Stomach (tissue), 9 donors: Measurements from ENCODE around the gene HTATSF1. TPM values are rescaled to one million over a fixed set of nuclear protein-coding genes. Genes with fewer than 3 reads are reported as not detected.

Experiments used
- DNase-seq, 2 donors: peaks; one replicate each; pipeline versions ENCODE4 v3.0.0 to v3.0.0-alpha.2; 2013 to 2019
- H3K27ac ChIP-seq, 5 donors: fragments of 200-600 bp in 4 of 5; sonication (generic) in 4 of 5; one replicate each; pipeline ENCODE4 v1.5.1; 2013 to 2019; ENCODE audit warnings: mild to moderate bottlenecking in 1 of 5, moderate library complexity in 1 of 5
- H3K27me3 ChIP-seq, 3 donors: fragments of 200-600 bp; sonication (generic); one replicate each; pipeline ENCODE4 v1.5.1; 2017 to 2019; ENCODE audit warnings: mixed run types in 1 of 3
- H3K36me3 ChIP-seq, 4 donors: fragments of 200-600 bp; sonication (generic); 1 replicate in 3 of 4; 2 replicates in 1 of 4; pipeline ENCODE4 v1.5.1; 2016 to 2019
- H3K4me1 ChIP-seq, 4 donors: fragments of 200-600 bp; sonication (generic); one replicate each; pipeline ENCODE4 v1.5.1; 2016 to 2019
- H3K4me3 ChIP-seq, 4 donors: fragments of 200-600 bp; sonication (generic) in 3 of 4; one replicate each; pipeline ENCODE4 v1.5.1; 2016 to 2019; ENCODE audit warnings: mild to moderate bottlenecking in 1 of 4
- H3K9me3 ChIP-seq, 4 donors: fragments of 200-600 bp; sonication (generic); one replicate each; pipeline ENCODE4 v1.5.1; 2016 to 2019
- EP300 ChIP-seq: sonication (generic); formaldehyde crosslinking; IDR thresholded peaks from one replicate; pipeline ENCODE4 v1.6.1; 2017; ENCODE audit warnings: antibody characterized with exemption
- POLR2A ChIP-seq, 4 donors: fragments of 450-650 bp; IDR thresholded peaks; one replicate each; pipeline ENCODE4 v1.6.1; 2016; ENCODE audit warnings: antibody characterized with exemption in 4 of 4, control low read depth in 2 of 4, mild to moderate bottlenecking in 1 of 4, moderate library complexity in 1 of 4
- POLR2AphosphoS5 ChIP-seq, 3 donors: sonication (generic); formaldehyde crosslinking; IDR thresholded peaks; one replicate each; pipeline ENCODE4 v1.6.1; 2016; ENCODE audit warnings: antibody characterized with exemption in 3 of 3
- WGBS, 5 donors: extraction: QIAGEN DNeasy Blood & Tissue Kit in 3 of 5; methylation state at CpG; one replicate each; pipeline versions ENCODE4 v1.1.5 to v1.1.7; 2013 to 2018; 5-methylcytosine and 5-hydroxymethylcytosine counted together
- intact Hi-C: fragments of 100-400 bp; cut with DNase I; formaldehyde crosslinking; loops from one replicate; pipeline ENCODE4 v1.15.1; 2023; ENCODE audit warnings: low total_unique reads
- polyA plus RNA-seq, 3 donors: library from polyadenylated mRNA; stranded (reverse); fragments of 200-250 nt; gene quantifications; one replicate each; pipeline ENCODE4 v1.2.3, GENCODE V29; 2013
- total RNA-seq, 5 donors: library from RNA; depleted of rRNA; stranded (reverse); fragments of >200 nt; gene quantifications; one replicate each; pipeline versions ENCODE4 v1.1.0 to v1.2.3, GENCODE V29; 2014 to 2016
- TF ChIP-seq, protein P1 (sequence below), 7 experiments: fragments of 450-650 bp in 4 of 7; fragments of 200-600 bp in 3 of 7; sonication (generic) in 3 of 7; IDR thresholded peaks; one replicate each; pipeline ENCODE4 v1.5.1; 2016 to 2019; ENCODE audit warnings: antibody characterized with exemption in 7 of 7, control low read depth in 2 of 7, mild to moderate bottlenecking in 1 of 7
- donor health status: healthy with polysubstance abuse.
- donor health status: Bipolar disorder and iron deficiency.
- donor health status: healthy.

Gene HTATSF1
- total and polyA plus RNA-seq, 8 donors = 18.3 to 77.0 (median 39.3) TPM

DNA sequence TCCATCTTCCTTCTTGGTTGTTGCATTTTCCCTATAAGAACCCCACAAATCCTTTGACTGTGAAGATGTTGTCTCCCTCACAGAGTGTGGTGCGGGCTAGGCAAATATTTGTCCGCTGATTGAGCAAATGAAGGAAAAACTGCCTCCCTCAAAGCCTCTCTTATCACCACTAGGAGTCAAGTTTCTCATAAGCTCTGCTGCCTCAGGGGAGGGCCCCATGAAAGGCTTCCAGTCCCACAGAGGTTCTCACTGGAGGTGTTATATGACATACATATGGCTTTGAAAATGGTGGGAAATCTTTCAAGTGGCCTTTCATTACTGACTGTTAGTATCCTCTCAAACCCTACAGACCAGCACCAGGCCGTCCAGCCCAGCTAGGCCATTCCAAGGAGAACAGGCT lies 43.9 kb downstream of the HTATSF1 start:
- H3K36me3 ChIP-seq = no peaks in the 10 kb centered on the region
- DNase-seq = peak in 1 of 2 donors; percentile 23
- TF ChIP-seq POLR2AphosphoS5 (IDR thresholded peaks at IDR 0.05) (no peak), EP300 (no peak), POLR2A (IDR thresholded peaks at IDR 0.05) (no peak)
- TF ChIP-seq, protein P1, sequence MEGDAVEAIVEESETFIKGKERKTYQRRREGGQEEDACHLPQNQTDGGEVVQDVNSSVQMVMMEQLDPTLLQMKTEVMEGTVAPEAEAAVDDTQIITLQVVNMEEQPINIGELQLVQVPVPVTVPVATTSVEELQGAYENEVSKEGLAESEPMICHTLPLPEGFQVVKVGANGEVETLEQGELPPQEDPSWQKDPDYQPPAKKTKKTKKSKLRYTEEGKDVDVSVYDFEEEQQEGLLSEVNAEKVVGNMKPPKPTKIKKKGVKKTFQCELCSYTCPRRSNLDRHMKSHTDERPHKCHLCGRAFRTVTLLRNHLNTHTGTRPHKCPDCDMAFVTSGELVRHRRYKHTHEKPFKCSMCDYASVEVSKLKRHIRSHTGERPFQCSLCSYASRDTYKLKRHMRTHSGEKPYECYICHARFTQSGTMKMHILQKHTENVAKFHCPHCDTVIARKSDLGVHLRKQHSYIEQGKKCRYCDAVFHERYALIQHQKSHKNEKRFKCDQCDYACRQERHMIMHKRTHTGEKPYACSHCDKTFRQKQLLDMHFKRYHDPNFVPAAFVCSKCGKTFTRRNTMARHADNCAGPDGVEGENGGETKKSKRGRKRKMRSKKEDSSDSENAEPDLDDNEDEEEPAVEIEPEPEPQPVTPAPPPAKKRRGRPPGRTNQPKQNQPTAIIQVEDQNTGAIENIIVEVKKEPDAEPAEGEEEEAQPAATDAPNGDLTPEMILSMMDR (IDR thresholded peaks at IDR 0.05) = no peak
- no peak overlapping the region for H3K27ac ChIP-seq
- H3K27me3 ChIP-seq = peaks cover 0 to 7% (median 0%) of the 10 kb centered on the region in 3 donors
- intact Hi-C loops = no loop called here
- H3K9me3 ChIP-seq = no peaks in the 10 kb centered on the region
- no peaks in the 10 kb centered on the region for H3K4me1 ChIP-seq
- WGBS, 5 donors = 44 to 71% (median 46%) methylated on average over 2 to 3 of the region's 3 CpGs
- no peak overlapping the region for H3K4me3 ChIP-seq

DNA sequence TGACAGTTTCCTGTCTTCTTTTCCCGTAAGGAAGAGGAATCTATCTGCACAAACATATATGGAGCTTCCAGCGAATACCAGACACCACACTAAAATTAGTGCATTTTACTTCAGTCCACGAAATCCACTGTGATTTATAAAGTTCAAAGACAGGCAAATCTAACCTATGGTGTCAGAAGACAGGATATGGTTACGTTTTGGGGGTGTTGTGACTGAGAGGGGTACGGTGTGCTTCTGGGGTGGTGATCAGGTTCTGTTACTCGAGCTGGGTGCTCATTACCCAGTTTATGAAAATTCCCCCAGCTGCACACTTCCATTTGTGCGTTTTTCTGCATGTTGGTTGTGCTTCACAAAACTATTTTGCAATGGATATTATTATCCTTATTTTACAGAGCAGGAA lies 44.9 kb downstream of the HTATSF1 start:
- H3K27me3 ChIP-seq = peaks cover 0 to 7% (median 0%) of the 10 kb centered on the region in 3 donors
- no peaks in the 10 kb centered on the region for H3K4me1 ChIP-seq
- H3K4me3 ChIP-seq = no peak overlapping the region
- no peaks in the 10 kb centered on the region for H3K9me3 ChIP-seq
- intact Hi-C loops = no loop called here
- no peak overlapping the region for H3K27ac ChIP-seq
- TF ChIP-seq POLR2AphosphoS5 (IDR thresholded peaks at IDR 0.05) (no peak), EP300 (no peak), POLR2A (IDR thresholded peaks at IDR 0.05) (no peak)
- TF ChIP-seq, protein P1 (IDR thresholded peaks at IDR 0.05) = no peak
- H3K36me3 ChIP-seq = no peaks in the 10 kb centered on the region
- DNase-seq = no peak
- WGBS, 5 donors = 57 to 88% (median 73%) methylated on average over 7 of the region's 7 CpGs

DNA sequence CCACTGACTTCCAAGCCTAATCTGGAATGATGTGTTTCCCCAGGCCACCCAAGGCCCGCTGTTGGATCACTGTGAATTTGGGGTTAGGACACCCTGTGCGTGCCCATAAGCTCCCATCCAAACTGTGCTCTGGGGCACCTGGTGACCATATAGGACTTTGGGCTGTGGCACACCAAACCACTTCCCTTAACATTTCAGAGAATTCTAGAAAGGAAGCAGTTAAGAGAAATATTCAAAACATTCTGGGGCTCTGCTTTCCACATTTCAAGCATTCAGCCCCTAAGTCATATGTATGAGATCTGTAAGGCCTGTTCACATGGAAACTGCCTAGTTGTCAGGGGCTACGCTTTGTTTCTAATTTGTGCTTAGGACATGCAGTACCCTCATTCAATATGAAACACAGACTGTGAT lies 49.0 kb downstream of the HTATSF1 start:
- Histone ChIP-seq H3K27ac (no peak overlapping the region), H3K27me3 (peaks cover 0 to 5% (median 0%) of the 10 kb centered on the region in 3 donors), H3K4me1 (no peaks in the 10 kb centered on the region), H3K9me3 (no peaks in the 10 kb centered on the region), H3K4me3 (no peak overlapping the region), H3K36me3 (no peaks in the 10 kb centered on the region)
- intact Hi-C loops = no loop called here
- WGBS, 5 donors = 63 to 97% (median 87%) methylated on average over 2 to 3 of the region's 3 CpGs
- DNase-seq = no peak
- TF ChIP-seq POLR2A (IDR thresholded peaks at IDR 0.05) (no peak), EP300 (no peak), POLR2AphosphoS5 (IDR thresholded peaks at IDR 0.05) (no peak)
- TF ChIP-seq, protein P1 (IDR thresholded peaks at IDR 0.05) = no peak

DNA sequence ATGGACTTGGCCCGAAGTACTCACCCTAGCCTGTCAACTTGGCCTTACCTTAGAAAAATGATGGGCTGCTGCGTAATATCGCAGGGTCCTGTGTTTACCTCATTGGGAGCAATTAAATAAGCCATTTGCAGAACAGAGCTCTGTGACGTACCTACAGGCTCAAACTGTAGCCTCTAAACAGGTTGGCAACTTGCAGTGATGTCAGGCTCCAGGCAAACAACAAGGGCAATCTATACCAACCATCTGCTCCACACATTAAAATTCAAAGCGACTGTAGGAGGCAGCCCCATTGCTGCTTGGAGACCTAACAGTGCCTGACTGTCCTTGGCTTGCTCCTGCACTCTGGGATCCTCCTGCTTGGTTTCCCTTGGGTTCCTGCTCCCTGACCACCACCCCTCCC lies 51.8 kb downstream of the HTATSF1 start:
- H3K27ac ChIP-seq = no peak overlapping the region
- intact Hi-C loops = no loop called here
- TF ChIP-seq POLR2A (IDR thresholded peaks at IDR 0.05) (no peak), POLR2AphosphoS5 (IDR thresholded peaks at IDR 0.05) (no peak), EP300 (no peak)
- TF ChIP-seq, protein P1 (IDR thresholded peaks at IDR 0.05) = no peak
- no peaks in the 10 kb centered on the region for H3K36me3 ChIP-seq
- peak in 1 of 2 donors; percentile 18 for DNase-seq
- H3K4me1 ChIP-seq = no peaks in the 10 kb centered on the region
- no peak overlapping the region for H3K4me3 ChIP-seq
- H3K27me3 ChIP-seq = peaks cover 0 to 3% (median 0%) of the 10 kb centered on the region in 3 donors
- 61 to 87% (median 77%) methylated on average over 3 to 5 of the region's 5 CpGs for WGBS, 5 donors
- no peaks in the 10 kb centered on the region for H3K9me3 ChIP-seq
